PC-3 (cell line): Measurements from ENCODE around the gene ATP1B1.

Source experiments
- EZH2 ChIP-seq: fragments of 300-600 bp; sonication (generic); IDR thresholded peaks from one replicate; pipeline ENCODE4 v1.6.1; 2017; ENCODE audit warnings: antibody characterized with exemption, mild to moderate bottlenecking, low read length; ENCODE audit not compliant: unreplicated experiment
- EZH2phosphoT487 ChIP-seq: fragments of 300-600 bp; sonication (generic); IDR thresholded peaks from 2 replicates; pipeline ENCODE4 v1.6.1; 2018; ENCODE audit warnings: mild to moderate bottlenecking, antibody characterized with exemption, low read length, borderline replicate concordance
- TF ChIP-seq, protein P1 (sequence below): fragments of 300-600 bp; sonication (generic); conservative IDR thresholded peaks from 2 replicates; pipeline ENCODE4 v1.5.1; 2017; ENCODE audit warnings: antibody characterized with exemption, low read depth, mild to moderate bottlenecking, low read length

DNA sequence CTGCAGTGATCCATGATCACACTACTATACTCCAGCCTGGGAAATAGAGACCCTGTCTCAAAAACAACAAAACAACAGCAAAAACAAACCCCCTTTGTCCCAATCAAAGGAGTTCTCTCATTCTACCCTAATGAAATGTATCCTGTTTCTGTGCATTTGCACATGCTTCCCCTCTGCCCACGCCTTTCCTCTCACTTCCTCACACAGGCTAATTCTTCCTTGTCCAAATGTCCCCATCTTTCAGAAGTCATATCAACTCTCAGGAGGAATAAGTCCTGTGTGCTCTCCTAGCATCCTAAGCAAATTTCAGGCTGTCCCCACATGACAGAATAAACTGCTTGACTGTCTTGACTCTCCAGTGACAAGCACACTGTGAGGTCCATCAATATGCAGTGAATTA, 8.1 kb upstream of the ATP1B1 start:
- TF ChIP-seq, protein P1, sequence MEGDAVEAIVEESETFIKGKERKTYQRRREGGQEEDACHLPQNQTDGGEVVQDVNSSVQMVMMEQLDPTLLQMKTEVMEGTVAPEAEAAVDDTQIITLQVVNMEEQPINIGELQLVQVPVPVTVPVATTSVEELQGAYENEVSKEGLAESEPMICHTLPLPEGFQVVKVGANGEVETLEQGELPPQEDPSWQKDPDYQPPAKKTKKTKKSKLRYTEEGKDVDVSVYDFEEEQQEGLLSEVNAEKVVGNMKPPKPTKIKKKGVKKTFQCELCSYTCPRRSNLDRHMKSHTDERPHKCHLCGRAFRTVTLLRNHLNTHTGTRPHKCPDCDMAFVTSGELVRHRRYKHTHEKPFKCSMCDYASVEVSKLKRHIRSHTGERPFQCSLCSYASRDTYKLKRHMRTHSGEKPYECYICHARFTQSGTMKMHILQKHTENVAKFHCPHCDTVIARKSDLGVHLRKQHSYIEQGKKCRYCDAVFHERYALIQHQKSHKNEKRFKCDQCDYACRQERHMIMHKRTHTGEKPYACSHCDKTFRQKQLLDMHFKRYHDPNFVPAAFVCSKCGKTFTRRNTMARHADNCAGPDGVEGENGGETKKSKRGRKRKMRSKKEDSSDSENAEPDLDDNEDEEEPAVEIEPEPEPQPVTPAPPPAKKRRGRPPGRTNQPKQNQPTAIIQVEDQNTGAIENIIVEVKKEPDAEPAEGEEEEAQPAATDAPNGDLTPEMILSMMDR, result no peak
- no peak for TF ChIP-seq EZH2phosphoT487
- no peak for TF ChIP-seq EZH2
